Measurements from ENCODE around the gene HDAC1. TPM values are rescaled to one million over a fixed set of nuclear protein-coding genes. Genes with fewer than 3 reads are reported as not detected.

HDAC1 gene
- total and polyA plus RNA-seq, 4 donors: 32.1 to 58.1 (median 45.2) TPM

- WGBS: 63% methylated on average over 8 of the region's 8 CpGs
- Histone ChIP-seq H3K36me3 (ENCODE audit: control insufficient read depth in 4 of 4, insufficient read depth in 3 of 4, low read depth in 1 of 4, low read length in 3 of 4) (no peaks in the 10 kb centered on the region), H3K4me1 (ENCODE audit: control insufficient read depth in 4 of 4, insufficient read depth in 4 of 4, low read length in 3 of 4) (peaks cover 9 to 36% (median 18%) of the 10 kb centered on the region in 4 donors), H3K27ac (ENCODE audit: low read depth in 1 of 2, low read length in 2 of 2) (peak overlapping the region; percentile 39 to 48), H3K27me3 (ENCODE audit: control insufficient read depth in 4 of 4, insufficient read depth in 4 of 4, low read length in 3 of 4) (no peaks in the 10 kb centered on the region), H3K9ac (ENCODE audit: low read depth in 1 of 2, low read length in 2 of 2) (no peak overlapping the region), H3K9me3 (ENCODE audit: control insufficient read depth in 4 of 4, low read length in 3 of 4) (no peaks in the 10 kb centered on the region), H3K4me3 (ENCODE audit: low read depth in 1 of 3, low read length in 3 of 3) (no peak overlapping the region)
- no peak for DNase-seq (ENCODE audit: low spot score)
- TF ChIP-seq, protein P1, sequence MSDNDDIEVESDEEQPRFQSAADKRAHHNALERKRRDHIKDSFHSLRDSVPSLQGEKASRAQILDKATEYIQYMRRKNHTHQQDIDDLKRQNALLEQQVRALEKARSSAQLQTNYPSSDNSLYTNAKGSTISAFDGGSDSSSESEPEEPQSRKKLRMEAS (IDR thresholded peaks at IDR 0.05): no peak
- no peak for TF ChIP-seq TAF1 (conservative IDR thresholded peaks at IDR 0.05)
- TF ChIP-seq RAD21 (IDR thresholded peaks at IDR 0.05): peak in 1 of 2 donors; percentile 11
- peak; percentile 51 for TF ChIP-seq SP1 (IDR thresholded peaks at IDR 0.05)
- peak in 1 of 2 donors; percentile 46 for TF ChIP-seq RXRA (IDR thresholded peaks at IDR 0.05)
- TF ChIP-seq NR2F2 (IDR thresholded peaks at IDR 0.05): peak; percentile 98
Measured at GRCh38 chr1:32349211-32349708, 57.4 kb downstream of the HDAC1 start.

DNA sequence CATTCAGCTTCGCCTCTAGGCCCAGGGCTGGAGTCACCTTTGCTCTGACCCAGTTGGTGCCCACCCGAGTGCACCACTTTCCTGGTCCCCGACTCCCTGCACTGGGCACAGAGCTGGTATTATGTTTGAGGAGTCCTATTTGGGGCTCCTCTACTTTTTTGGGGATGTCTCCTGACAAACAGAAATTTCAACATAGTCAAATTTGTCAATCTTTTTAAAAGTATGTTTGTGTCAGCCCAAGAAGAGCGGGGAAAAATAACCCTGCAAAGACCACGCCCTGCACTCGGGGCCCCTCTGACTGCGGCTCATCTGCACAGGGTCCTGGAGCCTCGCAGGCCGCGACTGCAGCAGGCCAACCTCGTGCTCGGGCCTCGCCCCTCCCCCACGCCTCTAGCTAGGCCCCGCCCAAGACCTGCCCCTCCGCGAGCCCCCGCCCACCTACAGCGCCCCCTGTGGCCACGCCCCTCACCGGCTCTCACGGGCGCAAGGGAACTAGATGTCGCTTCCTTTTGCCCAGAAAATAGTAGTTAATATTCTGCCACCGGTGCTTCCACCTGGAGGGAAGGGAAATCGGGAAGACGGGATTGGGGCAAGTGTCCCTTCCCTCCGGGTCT is 59.0 kb downstream of the HDAC1 start:
- peak overlapping the region; percentile 34 to 91 for H3K27ac ChIP-seq (ENCODE audit: low read depth in 1 of 2, low read length in 2 of 2)
- H3K4me1 ChIP-seq (ENCODE audit: control insufficient read depth in 4 of 4, insufficient read depth in 4 of 4, low read length in 3 of 4): peaks cover 7 to 39% (median 17%) of the 10 kb centered on the region in 4 donors
- H3K36me3 ChIP-seq (ENCODE audit: control insufficient read depth in 4 of 4, insufficient read depth in 3 of 4, low read depth in 1 of 4, low read length in 3 of 4): no peaks in the 10 kb centered on the region
- TF ChIP-seq GABPA (IDR thresholded peaks at IDR 0.05 in 1 of 2, conservative IDR thresholded peaks at IDR 0.05 in 1 of 2): peak in 1 of 2 donors; percentile 27
- TF ChIP-seq, protein P2, sequence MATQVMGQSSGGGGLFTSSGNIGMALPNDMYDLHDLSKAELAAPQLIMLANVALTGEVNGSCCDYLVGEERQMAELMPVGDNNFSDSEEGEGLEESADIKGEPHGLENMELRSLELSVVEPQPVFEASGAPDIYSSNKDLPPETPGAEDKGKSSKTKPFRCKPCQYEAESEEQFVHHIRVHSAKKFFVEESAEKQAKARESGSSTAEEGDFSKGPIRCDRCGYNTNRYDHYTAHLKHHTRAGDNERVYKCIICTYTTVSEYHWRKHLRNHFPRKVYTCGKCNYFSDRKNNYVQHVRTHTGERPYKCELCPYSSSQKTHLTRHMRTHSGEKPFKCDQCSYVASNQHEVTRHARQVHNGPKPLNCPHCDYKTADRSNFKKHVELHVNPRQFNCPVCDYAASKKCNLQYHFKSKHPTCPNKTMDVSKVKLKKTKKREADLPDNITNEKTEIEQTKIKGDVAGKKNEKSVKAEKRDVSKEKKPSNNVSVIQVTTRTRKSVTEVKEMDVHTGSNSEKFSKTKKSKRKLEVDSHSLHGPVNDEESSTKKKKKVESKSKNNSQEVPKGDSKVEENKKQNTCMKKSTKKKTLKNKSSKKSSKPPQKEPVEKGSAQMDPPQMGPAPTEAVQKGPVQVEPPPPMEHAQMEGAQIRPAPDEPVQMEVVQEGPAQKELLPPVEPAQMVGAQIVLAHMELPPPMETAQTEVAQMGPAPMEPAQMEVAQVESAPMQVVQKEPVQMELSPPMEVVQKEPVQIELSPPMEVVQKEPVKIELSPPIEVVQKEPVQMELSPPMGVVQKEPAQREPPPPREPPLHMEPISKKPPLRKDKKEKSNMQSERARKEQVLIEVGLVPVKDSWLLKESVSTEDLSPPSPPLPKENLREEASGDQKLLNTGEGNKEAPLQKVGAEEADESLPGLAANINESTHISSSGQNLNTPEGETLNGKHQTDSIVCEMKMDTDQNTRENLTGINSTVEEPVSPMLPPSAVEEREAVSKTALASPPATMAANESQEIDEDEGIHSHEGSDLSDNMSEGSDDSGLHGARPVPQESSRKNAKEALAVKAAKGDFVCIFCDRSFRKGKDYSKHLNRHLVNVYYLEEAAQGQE (IDR thresholded peaks at IDR 0.05): peak; percentile 4
- TF ChIP-seq, protein P3, sequence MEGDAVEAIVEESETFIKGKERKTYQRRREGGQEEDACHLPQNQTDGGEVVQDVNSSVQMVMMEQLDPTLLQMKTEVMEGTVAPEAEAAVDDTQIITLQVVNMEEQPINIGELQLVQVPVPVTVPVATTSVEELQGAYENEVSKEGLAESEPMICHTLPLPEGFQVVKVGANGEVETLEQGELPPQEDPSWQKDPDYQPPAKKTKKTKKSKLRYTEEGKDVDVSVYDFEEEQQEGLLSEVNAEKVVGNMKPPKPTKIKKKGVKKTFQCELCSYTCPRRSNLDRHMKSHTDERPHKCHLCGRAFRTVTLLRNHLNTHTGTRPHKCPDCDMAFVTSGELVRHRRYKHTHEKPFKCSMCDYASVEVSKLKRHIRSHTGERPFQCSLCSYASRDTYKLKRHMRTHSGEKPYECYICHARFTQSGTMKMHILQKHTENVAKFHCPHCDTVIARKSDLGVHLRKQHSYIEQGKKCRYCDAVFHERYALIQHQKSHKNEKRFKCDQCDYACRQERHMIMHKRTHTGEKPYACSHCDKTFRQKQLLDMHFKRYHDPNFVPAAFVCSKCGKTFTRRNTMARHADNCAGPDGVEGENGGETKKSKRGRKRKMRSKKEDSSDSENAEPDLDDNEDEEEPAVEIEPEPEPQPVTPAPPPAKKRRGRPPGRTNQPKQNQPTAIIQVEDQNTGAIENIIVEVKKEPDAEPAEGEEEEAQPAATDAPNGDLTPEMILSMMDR (IDR thresholded peaks at IDR 0.05; ENCODE audit: low read depth, low read length, missing input control): peak; percentile 50
- TF ChIP-seq YY1 (IDR thresholded peaks at IDR 0.05): no peak
- TF ChIP-seq, protein P1 (IDR thresholded peaks at IDR 0.05): peak; percentile 65
- peak overlapping the region; percentile 55 to 79 (median 75) for H3K4me3 ChIP-seq (ENCODE audit: low read depth in 1 of 3, low read length in 3 of 3)
- WGBS: 24% methylated on average over 28 of the region's 28 CpGs
- H3K9ac ChIP-seq (ENCODE audit: low read depth in 1 of 2, low read length in 2 of 2): no peak overlapping the region
- no peaks in the 10 kb centered on the region for H3K27me3 ChIP-seq (ENCODE audit: control insufficient read depth in 4 of 4, insufficient read depth in 4 of 4, low read length in 3 of 4)
- no peaks in the 10 kb centered on the region for H3K9me3 ChIP-seq (ENCODE audit: control insufficient read depth in 4 of 4, low read length in 3 of 4)
- DNase-seq (ENCODE audit: low spot score): peak; percentile 82

Measured in liver (tissue), 9 donors.